Nephron progenitor cell (in vitro differentiated cells): Measurements from ENCODE around the gene RANBP6.

Source experiments
- DNase-seq: peaks from one replicate; pipeline ENCODE4 v3.0.0; 2021
- H3K27ac Mint-ChIP-seq: 2 replicates; pipeline ENCODE4 v1.8.0; 2021; ENCODE audit warnings: mild to moderate bottlenecking, moderate library complexity, mixed read lengths
- H3K27me3 Mint-ChIP-seq: 2 replicates; pipeline ENCODE4 v1.8.0; 2021; ENCODE audit warnings: mild to moderate bottlenecking, low read depth, mixed read lengths; ENCODE audit not compliant: poor library complexity
- H3K36me3 Mint-ChIP-seq: 2 replicates; pipeline ENCODE4 v1.8.0; 2021; ENCODE audit warnings: low read depth, mixed read lengths
- H3K4me1 Mint-ChIP-seq: 2 replicates; pipeline ENCODE4 v1.8.0; 2021; ENCODE audit warnings: mixed read lengths
- H3K4me3 Mint-ChIP-seq: 2 replicates; pipeline ENCODE4 v1.8.0; 2021; ENCODE audit warnings: mild to moderate bottlenecking, moderate library complexity, mixed read lengths
- H3K9me3 Mint-ChIP-seq: 2 replicates; pipeline ENCODE4 v1.8.0; 2021; ENCODE audit warnings: mild to moderate bottlenecking, moderate library complexity, mixed read lengths
- TF ChIP-seq, protein P1 (sequence below): fragments of 200-600 bp; sonication (generic); IDR thresholded peaks from 2 replicates; pipeline ENCODE4 v1.5.0; 2021; ENCODE audit warnings: antibody characterized with exemption

The RANBP6 gene

GRCh38 chr9:6008169-6008979 lies 7.0 kb downstream of the RANBP6 start:
- TF ChIP-seq, protein P1, sequence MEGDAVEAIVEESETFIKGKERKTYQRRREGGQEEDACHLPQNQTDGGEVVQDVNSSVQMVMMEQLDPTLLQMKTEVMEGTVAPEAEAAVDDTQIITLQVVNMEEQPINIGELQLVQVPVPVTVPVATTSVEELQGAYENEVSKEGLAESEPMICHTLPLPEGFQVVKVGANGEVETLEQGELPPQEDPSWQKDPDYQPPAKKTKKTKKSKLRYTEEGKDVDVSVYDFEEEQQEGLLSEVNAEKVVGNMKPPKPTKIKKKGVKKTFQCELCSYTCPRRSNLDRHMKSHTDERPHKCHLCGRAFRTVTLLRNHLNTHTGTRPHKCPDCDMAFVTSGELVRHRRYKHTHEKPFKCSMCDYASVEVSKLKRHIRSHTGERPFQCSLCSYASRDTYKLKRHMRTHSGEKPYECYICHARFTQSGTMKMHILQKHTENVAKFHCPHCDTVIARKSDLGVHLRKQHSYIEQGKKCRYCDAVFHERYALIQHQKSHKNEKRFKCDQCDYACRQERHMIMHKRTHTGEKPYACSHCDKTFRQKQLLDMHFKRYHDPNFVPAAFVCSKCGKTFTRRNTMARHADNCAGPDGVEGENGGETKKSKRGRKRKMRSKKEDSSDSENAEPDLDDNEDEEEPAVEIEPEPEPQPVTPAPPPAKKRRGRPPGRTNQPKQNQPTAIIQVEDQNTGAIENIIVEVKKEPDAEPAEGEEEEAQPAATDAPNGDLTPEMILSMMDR: no peak
- peak; percentile 90 for DNase-seq
- H3K27me3 Mint-ChIP-seq: no peaks in the 10 kb centered on the region
- peaks cover 64% of the 10 kb centered on the region for H3K4me1 Mint-ChIP-seq
- H3K27ac Mint-ChIP-seq: peak overlapping the region; percentile 81
- H3K4me3 Mint-ChIP-seq: peak overlapping the region; percentile 83
- no peaks in the 10 kb centered on the region for H3K9me3 Mint-ChIP-seq
- H3K36me3 Mint-ChIP-seq: peaks cover 34% of the 10 kb centered on the region

DNA sequence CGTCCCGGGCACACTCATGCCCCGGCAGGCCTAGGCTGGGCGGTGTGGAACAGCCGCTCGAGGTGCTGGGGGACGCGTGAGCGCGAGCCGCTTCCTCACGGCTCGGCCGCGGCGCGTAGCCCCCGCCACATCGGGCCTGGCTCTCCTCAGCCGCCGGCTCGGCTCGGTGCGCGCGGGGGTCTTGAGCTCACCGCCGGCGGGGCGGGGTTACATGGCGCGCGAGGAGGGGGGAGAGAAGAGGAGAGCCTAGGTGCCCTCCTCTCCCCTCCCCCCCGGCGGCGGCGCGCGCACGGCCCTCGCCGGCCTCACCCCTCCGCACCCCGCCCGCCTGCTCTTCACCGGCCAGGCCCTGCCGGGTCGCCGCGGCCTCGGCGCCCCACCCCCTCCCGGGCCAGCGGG lies 7.7 kb downstream of the RANBP6 start:
- Mint-ChIP-seq H3K4me3 (peak overlapping the region; percentile 98), H3K27ac (no peak overlapping the region), H3K36me3 (peaks cover 27% of the 10 kb centered on the region), H3K4me1 (peaks cover 58% of the 10 kb centered on the region), H3K9me3 (no peaks in the 10 kb centered on the region), H3K27me3 (no peaks in the 10 kb centered on the region)
- peak; percentile 93 for DNase-seq
- TF ChIP-seq, protein P1: no peak

DNA sequence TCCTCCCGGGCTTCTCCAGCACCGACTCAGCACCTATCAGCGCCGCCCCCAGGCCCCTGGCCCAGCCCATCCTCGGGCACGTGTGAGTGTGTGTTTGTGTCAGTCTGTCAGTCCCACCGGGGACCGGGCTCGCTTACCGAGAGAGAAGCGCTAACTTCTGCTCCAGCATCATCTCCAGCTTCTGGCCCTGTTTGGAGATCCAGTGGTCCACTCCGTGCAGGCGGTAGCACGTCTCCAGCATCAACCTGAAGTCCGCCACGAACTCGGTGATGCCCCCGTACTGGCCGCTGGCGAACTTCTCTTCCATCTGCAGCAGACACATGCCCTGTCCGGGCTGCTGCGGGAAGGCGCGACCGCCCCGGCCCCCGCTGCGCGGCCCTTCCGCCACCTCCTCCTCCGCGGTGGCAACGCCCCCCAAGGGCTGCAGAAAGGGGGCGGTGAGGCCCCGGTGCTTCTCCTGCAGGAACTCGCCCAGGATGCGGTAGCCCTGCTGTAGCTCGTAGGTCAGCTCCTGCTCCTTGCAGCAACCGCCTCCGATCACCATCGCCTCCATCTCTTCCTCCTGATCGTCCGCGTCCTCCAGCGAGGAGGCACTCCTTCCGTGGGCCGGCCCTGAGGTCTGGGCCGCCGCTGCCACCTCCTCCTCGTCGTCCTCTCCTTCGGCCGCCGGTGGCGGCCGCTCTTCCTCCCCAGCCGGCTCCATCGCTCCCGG lies 8.2 kb downstream of the RANBP6 start:
- Mint-ChIP-seq H3K36me3 (peaks cover 22% of the 10 kb centered on the region), H3K27ac (peak overlapping the region; percentile 98), H3K9me3 (no peaks in the 10 kb centered on the region), H3K4me3 (peak overlapping the region; percentile 98), H3K27me3 (no peaks in the 10 kb centered on the region), H3K4me1 (peaks cover 52% of the 10 kb centered on the region)
- peak; percentile 92 for DNase-seq
- TF ChIP-seq, protein P1: no peak

DNA sequence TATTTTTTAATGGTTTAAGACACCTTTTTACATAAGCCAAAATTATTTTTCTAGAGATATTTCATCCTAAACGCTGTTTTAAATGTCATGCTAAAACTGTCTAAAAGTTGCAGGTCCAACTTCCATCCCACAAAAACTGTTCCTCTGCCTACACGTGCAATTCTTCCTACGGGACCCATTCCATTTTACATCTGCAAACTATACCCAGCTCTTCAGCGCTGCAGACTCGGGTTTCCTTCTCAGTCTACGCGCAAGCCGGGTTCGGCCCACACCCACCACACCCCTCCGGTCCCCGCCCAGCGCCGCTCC lies 8.7 kb downstream of the RANBP6 start:
- Mint-ChIP-seq H3K36me3 (peaks cover 17% of the 10 kb centered on the region), H3K27me3 (no peaks in the 10 kb centered on the region), H3K9me3 (no peaks in the 10 kb centered on the region), H3K4me3 (peak overlapping the region; percentile 98), H3K27ac (peak overlapping the region; percentile 98), H3K4me1 (peaks cover 47% of the 10 kb centered on the region)
- TF ChIP-seq, protein P1: no peak
- no peak for DNase-seq

DNA sequence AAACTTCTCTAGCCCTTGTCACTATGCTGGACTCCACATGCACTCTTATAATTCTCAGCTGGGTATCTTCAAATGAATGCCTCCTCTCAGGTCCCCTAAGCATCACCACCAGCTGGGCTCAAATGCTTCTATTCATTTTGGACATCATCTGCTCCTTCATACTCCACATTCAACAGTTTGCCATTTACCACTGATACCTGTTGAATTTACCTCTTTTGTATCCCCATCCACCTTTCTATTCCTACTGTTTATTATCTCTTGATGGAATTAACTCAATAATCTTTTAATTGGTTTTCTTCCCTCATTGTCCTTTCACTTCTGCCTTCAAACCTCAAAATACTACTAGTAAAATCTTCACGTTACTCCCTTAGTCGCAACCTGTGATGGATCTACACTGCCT lies 14.5 kb downstream of the RANBP6 start:
- Mint-ChIP-seq H3K9me3 (no peaks in the 10 kb centered on the region), H3K27ac (no peak overlapping the region), H3K36me3 (no peaks in the 10 kb centered on the region), H3K4me1 (peaks cover 15% of the 10 kb centered on the region), H3K4me3 (no peak overlapping the region), H3K27me3 (no peaks in the 10 kb centered on the region)
- DNase-seq: no peak
- TF ChIP-seq, protein P1: no peak
